HL-60/S4 treated with retinoic acid at 250 ng/mL for 4 days and 3 days (cell line): ENCODE data around the gene SLC25A48.
"Not testable (repeated sequence)": the region's sequence is repeated elsewhere in the genome, so short reads cannot be mapped to it uniquely, and the experiment has no call there.

Experiments
- in situ Hi-C: fragments of 300-500 bp; cut with MboI; formaldehyde crosslinking; loops from 2 replicates; pipeline ENCODE4 v1.7.0; 2022; ENCODE audit warnings: low sequenced_read_pairs

Gene SLC25A48

GRCh38 chr5:135851915-135852845 is 17.7 kb downstream of the SLC25A48 start:
- in situ Hi-C loops = no loop called here

- in situ Hi-C loops = no loop called here
Observed at GRCh38 chr5:135857630-135858311, 23.3 kb downstream of the SLC25A48 start.

- in situ Hi-C loops = not testable (repeated sequence)
Observed at GRCh38 chr5:135859186-135859585, 24.7 kb downstream of the SLC25A48 start.

DNA sequence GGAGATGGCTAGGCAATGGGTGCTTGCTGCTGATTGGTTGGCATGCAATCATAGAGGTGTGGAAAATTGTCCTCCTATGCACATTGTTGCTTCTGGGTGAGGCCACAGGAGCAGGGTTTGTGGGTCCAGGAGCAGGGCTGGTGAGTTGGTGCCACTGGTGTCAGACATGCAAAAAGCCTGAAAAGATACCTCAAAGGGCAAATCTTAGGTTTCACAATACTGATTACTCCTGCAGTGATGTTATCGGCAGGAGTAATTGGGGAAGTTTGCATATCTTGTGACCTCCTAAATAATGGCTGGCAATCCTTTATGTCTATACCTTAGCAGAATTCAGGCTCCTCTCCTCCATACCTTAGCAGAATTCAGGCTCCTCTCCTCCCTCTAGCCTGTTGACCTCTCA is 25.2 kb downstream of the SLC25A48 start:
- in situ Hi-C loops = no loop called here

DNA sequence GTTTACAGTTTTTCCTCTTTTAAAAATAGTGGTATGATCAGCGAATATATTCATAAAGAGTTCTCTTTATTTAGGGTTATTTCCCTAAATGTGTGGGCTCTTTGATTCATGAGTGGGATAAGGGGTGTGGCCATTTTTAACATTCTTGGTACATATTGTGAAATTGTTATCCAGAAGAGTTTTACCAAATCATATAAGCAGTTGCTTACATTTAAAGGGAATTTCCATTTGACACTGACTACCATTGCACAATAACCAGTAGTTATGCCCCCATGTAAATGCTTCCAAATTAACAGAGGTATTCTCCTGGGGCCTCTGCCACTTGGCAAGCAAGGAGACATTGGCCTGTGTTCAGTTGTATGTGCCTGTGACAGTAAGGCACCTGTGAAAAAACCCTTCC is 27.2 kb downstream of the SLC25A48 start:
- in situ Hi-C loops = no loop called here

- in situ Hi-C loops = no loop called here
Observed at GRCh38 chr5:135862086-135862485, 27.6 kb downstream of the SLC25A48 start.

GRCh38 chr5:135862744-135863143 is 28.3 kb downstream of the SLC25A48 start:
- in situ Hi-C loops = no loop called here

DNA sequence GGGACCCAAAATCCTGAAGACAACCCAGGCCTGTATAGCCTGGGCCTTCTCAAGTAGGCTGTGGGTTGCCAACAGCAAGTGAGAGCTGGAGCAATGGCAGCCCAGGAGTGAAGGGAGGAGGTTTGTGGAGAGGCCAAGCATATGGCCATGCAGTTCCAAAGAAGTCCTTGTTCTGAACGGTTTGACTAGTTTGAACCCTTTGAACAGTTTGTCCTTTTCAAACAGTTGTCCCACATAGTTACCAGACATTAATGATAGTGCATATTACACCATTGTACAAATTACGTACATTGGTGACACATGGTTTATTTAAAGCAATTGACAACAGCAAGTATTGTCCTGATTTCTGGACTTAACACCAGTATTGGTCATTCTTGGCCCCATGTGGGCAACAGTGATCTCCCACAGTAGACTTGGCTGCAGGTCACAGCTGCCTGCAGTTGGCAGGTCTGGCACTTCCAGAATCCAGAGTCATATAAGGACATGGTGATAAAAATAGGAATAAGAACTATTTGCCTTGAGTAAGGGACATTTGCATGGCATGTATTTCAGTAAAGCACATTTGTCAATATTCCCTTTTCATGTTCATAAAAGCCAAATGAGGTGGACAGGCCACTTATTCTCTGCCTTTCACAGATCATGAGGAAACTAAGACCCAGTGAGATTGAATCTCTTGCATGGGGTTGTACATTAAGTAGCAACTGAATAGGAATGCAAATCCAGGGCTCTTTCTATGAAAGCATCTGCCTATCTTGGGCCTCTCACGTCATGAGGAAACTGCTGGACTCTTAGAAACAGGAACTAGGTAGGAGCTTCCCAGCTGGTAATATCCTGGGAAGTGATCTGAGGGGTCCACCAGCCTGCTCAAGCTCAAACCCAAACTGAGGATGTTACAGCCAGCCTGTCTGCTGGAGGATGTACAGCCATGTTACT is 30.3 kb downstream of the SLC25A48 start:
- in situ Hi-C loops = no loop called here

- in situ Hi-C loops = no loop called here
Observed at GRCh38 chr5:135866016-135866415, 31.6 kb downstream of the SLC25A48 start.

GRCh38 chr5:135867599-135867998 is 33.1 kb downstream of the SLC25A48 start:
- in situ Hi-C loops = no loop called here

DNA sequence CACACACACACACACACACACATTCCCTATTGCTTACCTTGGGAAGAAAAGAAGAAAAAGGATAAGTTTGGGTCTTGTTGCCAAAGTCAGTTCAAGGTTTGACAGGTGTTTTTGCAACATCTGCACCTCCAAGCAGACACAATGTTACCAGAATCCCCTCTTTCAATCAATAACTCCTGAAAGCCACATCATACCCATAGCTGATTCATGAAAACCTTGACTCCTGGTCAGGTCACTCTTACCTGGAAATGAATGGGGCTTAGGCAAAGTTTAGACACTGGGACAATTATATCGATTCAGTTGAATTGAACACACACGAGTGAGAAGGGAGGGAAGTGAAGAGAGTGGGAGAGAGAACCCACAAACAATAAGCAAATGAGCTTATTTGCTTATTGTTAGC is 34.2 kb downstream of the SLC25A48 start:
- in situ Hi-C loops = no loop called here

DNA sequence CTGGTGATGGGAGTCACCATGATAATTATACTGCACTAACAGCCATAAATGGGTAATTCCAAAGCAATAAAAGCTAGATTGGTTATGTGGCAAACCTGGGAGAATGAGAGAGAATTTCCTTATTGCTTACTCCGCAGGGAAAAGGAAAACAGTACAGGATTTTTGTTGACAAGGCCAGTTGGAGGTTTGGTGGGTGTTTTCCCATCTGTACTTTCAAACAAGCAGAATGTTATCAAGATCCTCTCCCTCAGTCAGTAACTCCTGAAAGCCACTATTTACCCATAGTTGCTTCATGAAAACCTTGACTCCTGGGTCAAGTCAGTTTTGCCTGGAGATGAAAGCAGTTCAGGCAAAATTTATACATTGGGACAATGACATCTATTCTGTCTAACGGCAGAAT is 34.8 kb downstream of the SLC25A48 start:
- in situ Hi-C loops = no loop called here

GRCh38 chr5:135869935-135870334 is 35.5 kb downstream of the SLC25A48 start:
- in situ Hi-C loops = no loop called here

GRCh38 chr5:135871268-135871915 is 36.9 kb downstream of the SLC25A48 start:
- in situ Hi-C loops = no loop called here

DNA sequence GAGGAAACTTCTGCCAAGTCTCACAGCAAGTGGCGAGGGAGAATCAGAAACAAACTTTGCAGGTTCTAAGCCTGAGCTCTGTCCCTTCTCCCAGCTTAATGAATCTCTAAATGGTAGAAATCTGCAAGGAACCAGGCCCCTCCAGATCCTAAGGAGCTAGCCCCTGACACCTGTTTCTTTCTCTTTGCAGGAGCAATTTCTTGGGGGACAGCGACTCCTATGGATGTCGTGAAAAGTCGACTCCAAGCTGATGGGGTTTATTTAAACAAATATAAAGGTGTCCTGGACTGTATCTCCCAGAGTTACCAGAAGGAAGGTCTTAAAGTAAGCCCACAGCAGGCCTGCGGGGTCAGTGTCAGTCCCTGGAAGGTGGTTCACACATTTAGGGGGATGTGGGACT is 39.4 kb downstream of the SLC25A48 start:
- in situ Hi-C loops = no loop called here

- in situ Hi-C loops = no loop called here
Observed at GRCh38 chr5:135874461-135874860, 40.0 kb downstream of the SLC25A48 start.

GRCh38 chr5:135875567-135875966 is 41.1 kb downstream of the SLC25A48 start:
- in situ Hi-C loops = loop anchor here (25.0 kb wide), 1 partner anchor 337 kb away; no protein-coding TSS in a partner anchor

DNA sequence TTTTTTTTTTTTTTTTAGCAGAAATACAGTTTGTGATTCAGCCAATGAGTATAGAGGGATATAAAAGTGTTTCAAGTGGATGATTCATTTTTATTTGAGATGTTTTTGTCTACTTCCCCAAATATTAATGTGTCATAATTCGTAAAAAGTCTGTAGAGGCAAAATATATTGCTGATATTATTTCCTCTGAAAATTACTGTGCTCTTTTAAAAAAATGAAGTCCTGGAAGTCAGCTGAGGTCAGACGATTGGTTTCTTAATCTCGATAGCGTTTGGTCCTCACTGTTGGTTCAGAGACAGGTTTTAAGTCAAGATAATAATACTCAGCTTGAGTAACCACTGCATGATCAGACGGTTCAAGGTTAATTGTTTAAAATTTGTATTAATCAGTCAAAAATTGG is 41.7 kb downstream of the SLC25A48 start:
- in situ Hi-C loops = loop anchor here (25.0 kb wide), 1 partner anchor 336 kb away; no protein-coding TSS in a partner anchor

DNA sequence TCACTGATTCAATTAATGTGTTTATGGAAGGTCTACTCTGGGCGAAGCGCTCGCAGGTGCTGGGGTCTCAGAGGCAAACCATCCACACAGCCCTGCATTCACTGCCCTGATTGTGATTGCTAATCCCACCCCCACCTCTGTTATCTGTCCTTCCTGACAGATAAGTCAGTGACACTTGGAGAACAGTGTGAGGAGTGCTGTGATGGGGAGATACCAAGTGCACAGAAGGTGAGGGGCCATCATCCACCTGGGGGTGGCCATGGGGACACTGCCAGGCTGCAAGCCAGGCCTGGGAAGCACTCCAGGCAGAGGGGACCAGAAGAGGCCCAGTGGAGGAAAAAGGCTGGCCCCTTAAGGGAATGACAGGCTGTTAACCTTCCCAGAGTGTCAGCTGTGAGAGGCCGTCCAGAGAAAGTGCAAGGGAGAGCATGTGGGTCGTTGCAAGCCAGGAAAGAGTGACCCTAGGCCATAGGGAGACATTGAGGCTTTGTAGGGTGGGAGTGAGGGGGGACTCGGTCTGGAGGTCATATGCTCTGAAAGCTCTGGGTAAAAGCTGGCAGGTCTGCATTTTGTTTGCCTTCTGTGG is 43.2 kb downstream of the SLC25A48 start:
- in situ Hi-C loops = loop anchor here (25.0 kb wide), 1 partner anchor 335 kb away; no protein-coding TSS in a partner anchor

DNA sequence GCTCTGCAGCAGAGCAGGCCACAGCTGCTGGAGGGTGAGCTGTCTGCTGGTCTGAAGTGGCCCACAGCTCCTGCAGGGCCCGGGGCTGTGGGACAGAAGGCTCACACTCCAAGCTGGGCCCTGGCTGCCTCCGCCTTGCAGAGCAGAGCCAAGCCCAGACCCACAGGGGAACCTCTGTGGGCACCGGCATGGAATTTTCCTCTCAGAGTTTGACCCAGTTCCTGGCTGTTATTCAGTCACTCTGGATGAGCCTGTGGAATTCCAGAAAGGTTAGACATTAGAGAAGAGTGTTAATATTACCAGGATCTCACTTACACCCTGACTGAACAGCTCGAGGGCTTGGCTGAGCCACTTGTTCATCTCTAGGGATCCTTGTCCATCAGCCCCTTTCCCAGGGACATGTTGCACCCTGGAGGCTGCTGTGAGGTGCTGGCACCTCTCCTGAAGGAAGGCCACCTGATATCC is 43.7 kb downstream of the SLC25A48 start:
- in situ Hi-C loops = loop anchor here (25.0 kb wide), 1 partner anchor 334 kb away; no protein-coding TSS in a partner anchor
